NCI-H748 (cell line): ENCODE data around the gene POLA1.

ENCODE experiments used
- DNase-seq: peaks from one replicate; lab custom pipeline; 2025; ENCODE audit not compliant: unreplicated experiment; lab: John Stamatoyannopoulos, UW

Gene POLA1

GRCh38 chrX:24870143-24870542 is 176.4 kb downstream of the POLA1 start:
- DNase-seq = no peak

GRCh38 chrX:24874604-24875247 is 181.0 kb downstream of the POLA1 start:
- peak; percentile 11 for DNase-seq

- DNase-seq = peak; percentile 88
Measured at GRCh38 chrX:24876530-24877287, 183.0 kb downstream of the POLA1 start.

- no peak for DNase-seq
Measured at GRCh38 chrX:24877288-24877664, 183.6 kb downstream of the POLA1 start.

- peak; percentile 66 for DNase-seq
Measured at GRCh38 chrX:24877854-24878650, 184.3 kb downstream of the POLA1 start.

GRCh38 chrX:24879679-24880078 is 186.0 kb downstream of the POLA1 start:
- DNase-seq = peak; percentile 34

- no peak for DNase-seq
Measured at GRCh38 chrX:24886916-24887315, 193.2 kb downstream of the POLA1 start.

GRCh38 chrX:24890677-24891076 is 197.0 kb downstream of the POLA1 start:
- DNase-seq = peak; percentile 8

GRCh38 chrX:24899391-24899790 is 205.7 kb downstream of the POLA1 start:
- DNase-seq = peak; percentile 93

GRCh38 chrX:24900234-24900633 is 206.5 kb downstream of the POLA1 start:
- DNase-seq = no peak

- no peak for DNase-seq
Measured at GRCh38 chrX:24902806-24903205, 209.1 kb downstream of the POLA1 start.

- no peak for DNase-seq
Measured at GRCh38 chrX:24918715-24919114, 225.0 kb downstream of the POLA1 start.

GRCh38 chrX:24920769-24921168 is 227.1 kb downstream of the POLA1 start:
- DNase-seq = no peak

GRCh38 chrX:24925430-24925829 is 231.7 kb downstream of the POLA1 start:
- no peak for DNase-seq

- peak; percentile 2 for DNase-seq
Measured at GRCh38 chrX:24927372-24927771, 233.7 kb downstream of the POLA1 start.

- DNase-seq = peak; percentile 99
Measured at GRCh38 chrX:24928114-24928513, 234.4 kb downstream of the POLA1 start.

GRCh38 chrX:24934279-24934678 is 240.6 kb downstream of the POLA1 start:
- DNase-seq = no peak

GRCh38 chrX:24945009-24945408 is 251.3 kb downstream of the POLA1 start:
- DNase-seq = no peak

- DNase-seq = no peak
Measured at GRCh38 chrX:24946369-24946768, 252.7 kb downstream of the POLA1 start.

- no peak for DNase-seq
Measured at GRCh38 chrX:24954732-24955131, 261.0 kb downstream of the POLA1 start.

GRCh38 chrX:24955372-24955930 is 261.7 kb downstream of the POLA1 start:
- no peak for DNase-seq

GRCh38 chrX:24956828-24957227 is 263.1 kb downstream of the POLA1 start:
- no peak for DNase-seq
